Kidney epithelial cell (primary cell): ENCODE results near the gene ZNF770. TPM values are rescaled to one million over a fixed set of nuclear protein-coding genes. Genes with fewer than 3 reads are reported as not detected.

Experiments used
- DNase-seq: peaks from one replicate; pipeline ENCODE4 v3.0.0-alpha.2; 2010; ENCODE audit warnings: low read depth
- H3K27me3 ChIP-seq: 2 replicates; pipeline ENCODE4 v1.6.0; 2011; ENCODE audit warnings: low read length; ENCODE audit not compliant: control insufficient read depth, insufficient read depth
- H3K36me3 ChIP-seq: 2 replicates; pipeline ENCODE4 v1.5.1; 2011; ENCODE audit warnings: low read length; ENCODE audit not compliant: control insufficient read depth, insufficient read depth
- H3K4me3 ChIP-seq: 2 replicates; pipeline ENCODE4 v1.5.1; 2011; ENCODE audit warnings: low read depth, mild to moderate bottlenecking, control low read depth, low read length
- CTCF ChIP-seq: IDR thresholded peaks from 2 replicates; pipeline ENCODE4 v1.5.1; 2011; ENCODE audit warnings: mild to moderate bottlenecking, moderate library complexity, low read length, control low read depth, inconsistent platforms; ENCODE audit not compliant: insufficient read depth, poor library complexity, severe bottlenecking
- total RNA-seq: library from RNA; depleted of rRNA; stranded (reverse); fragments of >200 nt; gene quantifications from 2 replicates; pipeline ENCODE4 v1.2.3, GENCODE V29; 2015

ZNF770 gene
- total RNA-seq, 1 donor from 2014 or later = 45.9 TPM

GRCh38 chr15:35014241-35014640 is 26.2 kb upstream of the ZNF770 start:
- DNase-seq = no peak

GRCh38 chr15:35013370-35013769 is 25.3 kb upstream of the ZNF770 start:
- no peak for TF ChIP-seq CTCF
- DNase-seq = no peak
- Histone ChIP-seq H3K36me3 (no peaks in the 10 kb centered on the region), H3K27me3 (no peaks in the 10 kb centered on the region), H3K4me3 (no peak overlapping the region)

More at GRCh38 chr15:35014241-35014640, 26.2 kb upstream of the ZNF770 start:
- no peaks in the 10 kb centered on the region for H3K36me3 ChIP-seq
- no peak for TF ChIP-seq CTCF
- no peaks in the 10 kb centered on the region for H3K27me3 ChIP-seq
- H3K4me3 ChIP-seq = no peak overlapping the region

GRCh38 chr15:35007397-35007796 is 19.3 kb upstream of the ZNF770 start:
- H3K36me3 ChIP-seq = no peaks in the 10 kb centered on the region
- H3K27me3 ChIP-seq = no peaks in the 10 kb centered on the region
- H3K4me3 ChIP-seq = no peak overlapping the region
- TF ChIP-seq CTCF = no peak
- no peak for DNase-seq

GRCh38 chr15:35005933-35006332 is 17.8 kb upstream of the ZNF770 start:
- Histone ChIP-seq H3K4me3 (no peak overlapping the region), H3K36me3 (no peaks in the 10 kb centered on the region), H3K27me3 (no peaks in the 10 kb centered on the region)
- TF ChIP-seq CTCF = no peak
- DNase-seq = no peak

- no peaks in the 10 kb centered on the region for H3K27me3 ChIP-seq
- DNase-seq = no peak
- TF ChIP-seq CTCF = no peak
- no peaks in the 10 kb centered on the region for H3K36me3 ChIP-seq
- H3K4me3 ChIP-seq = no peak overlapping the region
These were observed 15.8 kb upstream of the ZNF770 start for GRCh38 chr15:35003928-35004327.

GRCh38 chr15:35000511-35000910 is 12.4 kb upstream of the ZNF770 start:
- TF ChIP-seq CTCF = no peak
- no peaks in the 10 kb centered on the region for H3K36me3 ChIP-seq
- DNase-seq = peak; percentile 58
- no peaks in the 10 kb centered on the region for H3K27me3 ChIP-seq
- H3K4me3 ChIP-seq = no peak overlapping the region
